Testis (tissue), 3 donors: Measurements from ENCODE around the gene TUFT1. TPM values are rescaled to one million over a fixed set of nuclear protein-coding genes. Genes with fewer than 3 reads are reported as not detected.
A peak's percentile ranks its signal among the peaks of the same experiment; 100 is the strongest.
"Not testable (repeated sequence)": the region's sequence is repeated elsewhere in the genome, so short reads cannot be mapped to it uniquely, and the experiment has no call there.

ENCODE experiments used
- DNase-seq: peaks from one replicate; pipeline ENCODE4 v3.0.0-alpha.2; 2019
- H3K27ac ChIP-seq, 2 donors: fragments of 200-600 bp; sonication (generic); one replicate each; pipeline ENCODE4 v1.5.1; 2019
- H3K27me3 ChIP-seq: fragments of 200-600 bp; sonication (generic); one replicate; pipeline ENCODE4 v1.5.1; 2019
- H3K36me3 ChIP-seq: fragments of 200-600 bp; sonication (generic); one replicate; pipeline ENCODE4 v1.5.1; 2017; ENCODE audit warnings: low read depth; ENCODE audit errors: missing control alignments
- H3K4me1 ChIP-seq: fragments of 200-600 bp; sonication (generic); one replicate; pipeline ENCODE4 v1.5.1; 2019
- H3K4me3 ChIP-seq, 2 donors: fragments of 200-600 bp; sonication (generic); one replicate each; pipeline ENCODE4 v1.5.1; 2017 to 2019
- H3K9me3 ChIP-seq: fragments of 200-600 bp; sonication (generic); one replicate; pipeline ENCODE4 v1.5.1; 2017
- POLR2A ChIP-seq: fragments of 450-650 bp; IDR thresholded peaks from one replicate; pipeline ENCODE4 v1.6.1; 2017; ENCODE audit warnings: antibody characterized with exemption, mild to moderate bottlenecking, moderate library complexity
- WGBS, 2 donors: methylation state at CpG; one replicate each; pipeline ENCODE4 v1.1.5; 2018; 5-methylcytosine and 5-hydroxymethylcytosine counted together
- intact Hi-C: fragments of 100-400 bp; cut with DNase I; formaldehyde crosslinking; loops from one replicate; pipeline ENCODE4 v1.15.1; 2023; ENCODE audit warnings: low total_unique reads
- polyA plus RNA-seq: library from polyadenylated mRNA; stranded (reverse); fragments of 350-450 nt; fragmentation: Illumina TruSeq; extraction: RNeasy Lipid Tissue Mini Kit (QIAGEN cat#74804); gene quantifications from one replicate; pipeline ENCODE4 v1.2.3, GENCODE V29; 2014; ENCODE audit warnings: low read depth, low replicate concordance; ENCODE audit not compliant: insufficient read depth
- total RNA-seq, 2 donors: library from RNA; depleted of rRNA; stranded (reverse); fragments of >200 nt; gene quantifications; one replicate each; pipeline ENCODE4 v1.2.3, GENCODE V29; 2016
- TF ChIP-seq, protein P1 (sequence below), 3 experiments: fragments of 450-650 bp in 2 of 3; fragments of 200-600 bp in 1 of 3; sonication (generic) in 1 of 3; IDR thresholded peaks; one replicate each; pipeline ENCODE4 v1.5.1; 2016 to 2019; ENCODE audit warnings: antibody characterized with exemption in 3 of 3, mild to moderate bottlenecking in 2 of 3, moderate library complexity in 1 of 3

TUFT1 gene
- total and polyA plus RNA-seq, 3 donors from 2014 or later, result 9.7 to 19.3 (median 16.5) TPM

DNA sequence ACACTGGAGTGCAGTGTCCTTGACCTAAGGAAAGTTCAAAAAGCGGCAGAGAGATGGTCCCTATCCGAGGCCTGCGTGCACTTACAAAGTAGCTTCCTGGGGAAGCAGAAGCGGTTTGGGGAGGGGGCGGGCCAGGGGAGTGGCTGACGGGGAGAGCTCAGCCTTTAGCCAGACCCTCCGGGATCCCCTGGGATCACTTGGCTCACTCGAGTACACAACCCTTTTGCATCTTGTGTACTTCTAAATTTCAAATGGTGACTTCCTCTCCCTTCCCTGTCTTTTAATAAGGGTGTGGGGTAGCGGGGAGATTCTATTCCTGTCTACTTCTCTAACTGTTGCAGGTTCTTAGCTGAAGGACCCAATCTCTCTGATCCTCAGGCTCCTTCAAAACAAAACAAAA lies 53.6 kb downstream of the TUFT1 start:
- H3K4me1 ChIP-seq, result peaks cover 8% of the 10 kb centered on the region
- intact Hi-C loops, result no loop called here
- TF ChIP-seq POLR2A, result no peak
- TF ChIP-seq, protein P1, sequence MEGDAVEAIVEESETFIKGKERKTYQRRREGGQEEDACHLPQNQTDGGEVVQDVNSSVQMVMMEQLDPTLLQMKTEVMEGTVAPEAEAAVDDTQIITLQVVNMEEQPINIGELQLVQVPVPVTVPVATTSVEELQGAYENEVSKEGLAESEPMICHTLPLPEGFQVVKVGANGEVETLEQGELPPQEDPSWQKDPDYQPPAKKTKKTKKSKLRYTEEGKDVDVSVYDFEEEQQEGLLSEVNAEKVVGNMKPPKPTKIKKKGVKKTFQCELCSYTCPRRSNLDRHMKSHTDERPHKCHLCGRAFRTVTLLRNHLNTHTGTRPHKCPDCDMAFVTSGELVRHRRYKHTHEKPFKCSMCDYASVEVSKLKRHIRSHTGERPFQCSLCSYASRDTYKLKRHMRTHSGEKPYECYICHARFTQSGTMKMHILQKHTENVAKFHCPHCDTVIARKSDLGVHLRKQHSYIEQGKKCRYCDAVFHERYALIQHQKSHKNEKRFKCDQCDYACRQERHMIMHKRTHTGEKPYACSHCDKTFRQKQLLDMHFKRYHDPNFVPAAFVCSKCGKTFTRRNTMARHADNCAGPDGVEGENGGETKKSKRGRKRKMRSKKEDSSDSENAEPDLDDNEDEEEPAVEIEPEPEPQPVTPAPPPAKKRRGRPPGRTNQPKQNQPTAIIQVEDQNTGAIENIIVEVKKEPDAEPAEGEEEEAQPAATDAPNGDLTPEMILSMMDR (IDR thresholded peaks at IDR 0.05), result no peak
- no peak overlapping the region for H3K27ac ChIP-seq
- no peak for DNase-seq
- no peaks in the 10 kb centered on the region for H3K36me3 ChIP-seq
- 11 to 15% methylated on average over 9 of the region's 9 CpGs for WGBS, 2 donors
- no peaks in the 10 kb centered on the region for H3K9me3 ChIP-seq
- H3K27me3 ChIP-seq, result no peaks in the 10 kb centered on the region
- no peak overlapping the region for H3K4me3 ChIP-seq

DNA sequence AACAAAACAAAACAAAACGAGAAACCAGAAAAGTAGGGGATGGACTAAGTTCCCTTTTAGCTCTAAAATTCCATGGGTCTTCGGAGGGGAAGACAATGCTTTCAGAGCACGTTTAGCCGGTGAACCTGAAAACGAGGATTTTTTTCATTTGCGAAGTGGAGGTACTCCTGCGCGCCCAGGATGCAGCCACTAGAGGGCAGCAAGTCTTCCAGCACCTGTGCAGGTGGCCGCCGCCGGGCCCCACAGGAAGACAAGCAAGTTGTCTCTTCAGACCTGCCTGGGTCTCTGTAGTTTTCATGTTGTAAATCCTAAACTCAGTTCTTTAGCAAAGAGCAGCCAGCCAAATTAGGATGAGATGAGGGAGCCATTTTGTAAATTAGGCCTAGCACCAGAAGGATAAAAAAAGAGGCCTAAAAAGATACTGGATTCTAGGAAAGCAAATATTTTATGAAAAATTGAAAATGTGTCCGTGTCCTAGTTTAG lies 54.1 kb downstream of the TUFT1 start:
- Histone ChIP-seq H3K27me3 (no peaks in the 10 kb centered on the region), H3K4me3 (no peak overlapping the region), H3K9me3 (no peaks in the 10 kb centered on the region), H3K27ac (no peak overlapping the region), H3K36me3 (no peaks in the 10 kb centered on the region), H3K4me1 (peaks cover 8% of the 10 kb centered on the region)
- WGBS, 2 donors, result 7 to 8% methylated on average over 8 to 12 of the region's 12 CpGs
- DNase-seq, result peak; percentile 90
- intact Hi-C loops, result no loop called here
- TF ChIP-seq, protein P1 (IDR thresholded peaks at IDR 0.05), result peak; percentile 47 to 91 (median 71)
- no peak for TF ChIP-seq POLR2A

DNA sequence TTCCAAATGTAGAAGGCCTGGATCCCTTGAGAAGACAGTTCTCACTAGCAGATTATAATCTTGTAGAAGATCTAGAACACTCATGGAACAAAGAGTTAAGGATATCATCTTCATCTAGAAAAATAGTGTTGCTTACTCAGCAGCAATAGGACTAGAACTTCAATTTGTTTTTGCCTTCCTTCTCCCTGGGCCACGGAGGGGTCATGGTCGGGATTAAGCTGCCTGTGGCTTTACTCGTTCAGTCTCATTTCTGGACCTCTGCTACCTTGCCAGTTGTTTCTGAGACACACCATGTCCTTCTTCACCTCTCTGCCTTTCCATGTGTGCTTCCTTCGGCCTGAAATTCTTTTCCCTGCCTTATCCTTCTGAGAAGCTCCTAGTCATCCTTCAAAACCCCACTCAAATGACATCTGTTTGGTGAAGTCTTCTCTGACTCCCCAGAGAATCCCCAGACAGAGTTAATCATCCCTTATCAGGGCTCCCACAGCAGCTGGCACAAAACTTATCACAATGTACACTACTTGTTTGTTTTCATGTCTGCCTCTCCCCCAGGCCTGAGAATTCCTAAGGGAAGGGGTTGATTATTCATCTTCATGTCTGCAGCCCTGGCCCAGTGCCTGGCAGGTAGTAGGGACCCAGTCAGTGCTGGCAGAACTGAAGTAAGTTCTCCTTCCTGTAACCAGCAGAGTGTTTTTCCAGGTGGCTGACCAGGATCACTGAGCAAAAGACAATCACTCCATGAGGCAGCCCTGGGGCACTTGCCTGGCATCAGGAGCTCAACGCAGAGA lies 56.3 kb downstream of the TUFT1 start:
- TF ChIP-seq, protein P1 (IDR thresholded peaks at IDR 0.05), result no peak
- no peak for TF ChIP-seq POLR2A
- intact Hi-C loops, result no loop called here
- Histone ChIP-seq H3K9me3 (no peaks in the 10 kb centered on the region), H3K27me3 (no peaks in the 10 kb centered on the region), H3K4me3 (no peak overlapping the region), H3K4me1 (peaks cover 8% of the 10 kb centered on the region), H3K27ac (no peak overlapping the region), H3K36me3 (no peaks in the 10 kb centered on the region)
- DNase-seq, result peak; percentile 30
- 83 to 84% methylated on average over 5 of the region's 5 CpGs for WGBS, 2 donors

DNA sequence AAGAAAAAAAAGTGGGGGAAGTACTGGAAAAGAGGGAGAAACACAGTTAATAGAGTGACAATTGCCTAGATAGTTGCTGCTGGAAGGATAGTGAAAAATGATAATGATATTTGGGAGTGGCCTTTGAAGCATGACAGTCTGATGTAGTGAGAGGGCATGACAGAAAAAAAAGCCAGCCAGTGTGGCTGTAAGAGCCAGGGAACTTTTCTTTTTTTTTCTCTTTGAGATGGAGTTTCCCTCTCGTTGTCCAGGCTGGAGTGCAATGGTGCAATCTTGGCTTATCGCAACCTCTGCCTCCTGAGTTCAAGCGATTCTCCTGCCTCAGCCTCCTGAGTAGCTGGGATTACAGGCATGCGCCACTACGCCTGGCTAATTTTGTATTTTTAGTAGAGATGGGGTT lies 62.4 kb downstream of the TUFT1 start:
- WGBS, 2 donors, result 87 to 91% methylated on average over 5 of the region's 5 CpGs
- intact Hi-C loops, result not testable (repeated sequence)

DNA sequence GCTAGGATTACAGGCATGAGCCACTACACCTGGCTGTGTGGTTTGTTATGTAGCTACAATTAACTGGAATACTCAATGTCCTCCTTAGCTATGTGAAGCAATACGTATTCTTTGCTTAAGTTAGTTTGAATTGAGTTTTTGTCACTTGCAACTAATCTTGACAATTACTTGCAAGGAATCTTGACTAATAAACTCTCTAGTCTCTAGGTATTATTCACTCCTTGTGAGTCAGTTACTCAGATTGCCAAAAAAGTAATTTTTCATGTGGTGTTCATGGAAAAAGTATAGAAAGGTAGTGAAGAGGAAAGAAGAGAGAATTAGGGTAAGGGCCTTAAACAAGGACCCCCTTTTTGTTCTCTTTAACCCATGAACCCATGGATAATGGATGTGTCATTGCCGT lies 64.2 kb downstream of the TUFT1 start:
- H3K36me3 ChIP-seq, result no peaks in the 10 kb centered on the region
- 68 to 73% methylated on average over 2 of the region's 2 CpGs for WGBS, 2 donors
- H3K27me3 ChIP-seq, result no peaks in the 10 kb centered on the region
- H3K9me3 ChIP-seq, result no peaks in the 10 kb centered on the region
- no peak overlapping the region for H3K4me3 ChIP-seq
- TF ChIP-seq POLR2A, result no peak
- TF ChIP-seq, protein P1 (IDR thresholded peaks at IDR 0.05), result no peak
- H3K4me1 ChIP-seq, result no peaks in the 10 kb centered on the region
- no peak overlapping the region for H3K27ac ChIP-seq
- DNase-seq, result no peak
- intact Hi-C loops, result no loop called here

More for the DNA sequence above, 62.4 kb downstream of the TUFT1 start:
- not testable (repeated sequence) for H3K4me3 ChIP-seq, H3K27ac ChIP-seq, DNase-seq, H3K36me3 ChIP-seq, H3K4me1 ChIP-seq, H3K9me3 ChIP-seq, H3K27me3 ChIP-seq
